GM21619 (cell line): ENCODE data around the gene LGSN.
"Not testable (repeated sequence)": the region's sequence is repeated elsewhere in the genome, so short reads cannot be mapped to it uniquely, and the experiment has no call there.

Experiments used
- ATAC-seq: cut with Tn5 transposase; IDR thresholded peaks from one replicate; pipeline ENCODE4 v1.9.1; 2021; ENCODE audit not compliant: unreplicated experiment

LGSN gene, protein sequence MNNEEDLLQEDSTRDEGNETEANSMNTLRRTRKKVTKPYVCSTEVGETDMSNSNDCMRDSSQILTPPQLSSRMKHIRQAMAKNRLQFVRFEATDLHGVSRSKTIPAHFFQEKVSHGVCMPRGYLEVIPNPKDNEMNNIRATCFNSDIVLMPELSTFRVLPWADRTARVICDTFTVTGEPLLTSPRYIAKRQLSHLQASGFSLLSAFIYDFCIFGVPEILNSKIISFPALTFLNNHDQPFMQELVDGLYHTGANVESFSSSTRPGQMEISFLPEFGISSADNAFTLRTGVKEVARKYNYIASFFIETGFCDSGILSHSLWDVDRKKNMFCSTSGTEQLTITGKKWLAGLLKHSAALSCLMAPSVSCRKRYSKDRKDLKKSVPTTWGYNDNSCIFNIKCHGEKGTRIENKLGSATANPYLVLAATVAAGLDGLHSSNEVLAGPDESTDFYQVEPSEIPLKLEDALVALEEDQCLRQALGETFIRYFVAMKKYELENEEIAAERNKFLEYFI

DNA sequence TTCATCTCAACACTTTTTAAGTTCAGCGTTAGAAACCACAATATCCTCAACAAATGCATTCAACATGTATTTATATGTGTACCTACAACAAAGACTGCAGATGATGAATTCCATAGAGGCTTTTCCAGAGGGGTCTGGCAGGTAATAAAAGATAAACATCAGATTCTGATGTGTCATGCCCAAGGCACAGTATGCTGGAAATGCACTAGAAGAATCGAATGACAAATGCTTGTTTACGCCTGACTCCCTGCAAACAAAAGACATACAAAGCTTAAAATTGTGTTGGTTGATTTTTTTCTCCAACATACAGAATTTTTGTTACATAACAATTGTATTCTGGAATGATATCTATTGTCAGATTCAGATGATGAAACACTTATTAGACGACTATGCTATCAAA lies at the start of gene LGSN:
TSS of gene LGSN (minus strand) at position 45 of the 400 bp plus-strand sequence. CDS start at position 5, 40 bp downstream.
- ATAC-seq = no peak

DNA sequence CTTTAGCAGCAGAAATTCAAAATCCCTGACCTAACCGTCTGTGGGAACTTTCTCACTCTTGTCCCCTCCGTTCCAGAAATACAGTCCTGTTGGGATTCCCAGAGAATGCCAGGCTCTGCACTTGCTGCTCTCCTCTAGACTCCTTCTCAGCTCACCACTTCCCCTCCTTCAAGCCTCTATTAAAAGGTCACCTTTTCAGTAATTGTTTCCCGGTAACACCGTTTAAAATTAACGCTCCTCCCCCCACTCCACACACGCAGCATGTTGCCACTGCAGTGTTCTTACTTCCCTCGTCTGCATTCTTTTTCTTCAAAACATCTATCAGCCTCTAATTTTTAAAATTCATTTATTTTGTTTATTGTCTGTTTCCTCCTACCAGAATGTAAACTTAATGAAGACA lies 48.6 kb upstream of the LGSN start:
- no peak for ATAC-seq

DNA sequence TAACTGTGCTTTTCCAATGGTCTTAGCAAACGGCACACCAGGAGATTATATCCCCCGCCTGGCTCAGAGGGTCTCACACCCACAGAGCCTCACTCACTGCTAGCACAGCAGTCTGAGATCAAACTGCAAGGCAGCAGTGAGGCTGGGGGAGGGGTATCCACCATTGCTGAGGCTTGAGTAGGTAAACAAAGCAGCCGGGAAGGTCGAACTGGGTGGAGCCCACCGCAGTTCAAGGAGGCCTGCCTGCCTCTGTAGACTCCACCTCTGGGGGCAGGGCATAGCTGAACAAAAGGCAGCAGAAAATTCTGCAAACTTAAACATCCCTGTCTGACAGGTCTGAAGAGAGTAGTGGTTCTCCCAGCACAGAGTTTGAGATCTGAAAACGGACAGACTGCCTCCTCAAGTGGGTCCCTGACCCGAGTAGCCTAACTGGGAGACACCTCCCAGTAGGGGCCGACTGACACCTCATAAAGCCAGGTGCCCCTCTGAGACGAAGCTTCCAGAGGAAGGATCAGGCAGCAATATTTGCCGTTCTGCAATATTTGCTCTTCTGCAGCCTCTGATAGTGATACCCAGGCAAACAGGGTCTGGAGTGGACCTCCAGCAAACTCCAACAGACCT lies 42.8 kb upstream of the LGSN start:
- not testable (repeated sequence) for ATAC-seq

DNA sequence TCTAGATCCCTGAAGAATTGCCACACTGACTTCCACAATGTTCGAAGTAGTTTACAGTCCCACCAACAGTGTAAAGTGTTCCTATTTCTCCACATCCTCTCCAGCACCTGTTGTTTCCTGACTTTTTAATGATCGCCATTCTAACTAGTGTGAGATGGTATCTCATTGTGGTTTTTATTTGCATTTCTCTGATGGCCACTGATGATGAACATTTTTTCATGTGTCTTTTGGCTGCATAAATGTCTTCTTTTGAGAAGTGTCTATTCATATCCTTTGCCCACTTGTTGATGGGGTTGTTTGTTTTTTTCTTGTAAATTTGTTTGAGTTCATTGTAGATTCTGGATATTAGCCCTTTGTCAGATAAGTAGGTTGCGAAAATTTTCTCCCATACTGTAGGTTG lies 37.6 kb upstream of the LGSN start:
- not testable (repeated sequence) for ATAC-seq

DNA sequence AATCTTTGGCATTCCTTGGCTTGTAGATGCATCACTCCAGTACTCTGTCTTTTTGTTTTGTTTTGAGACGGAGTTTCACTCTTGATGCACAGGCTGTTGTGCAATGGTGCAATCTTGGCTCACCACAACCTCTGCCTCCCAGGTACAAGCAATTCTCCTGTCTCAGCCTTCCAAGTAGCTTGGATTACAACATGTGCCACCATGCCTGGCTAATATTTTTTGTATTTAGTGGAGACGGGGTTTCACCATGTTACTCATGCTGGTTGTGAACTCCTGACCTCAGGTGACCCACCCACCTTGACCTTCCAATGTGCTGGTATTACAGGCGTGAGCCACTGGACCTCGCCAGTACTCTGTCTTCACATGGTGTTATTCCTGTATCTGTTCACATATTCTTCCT lies 35.8 kb upstream of the LGSN start:
- ATAC-seq = no peak

DNA sequence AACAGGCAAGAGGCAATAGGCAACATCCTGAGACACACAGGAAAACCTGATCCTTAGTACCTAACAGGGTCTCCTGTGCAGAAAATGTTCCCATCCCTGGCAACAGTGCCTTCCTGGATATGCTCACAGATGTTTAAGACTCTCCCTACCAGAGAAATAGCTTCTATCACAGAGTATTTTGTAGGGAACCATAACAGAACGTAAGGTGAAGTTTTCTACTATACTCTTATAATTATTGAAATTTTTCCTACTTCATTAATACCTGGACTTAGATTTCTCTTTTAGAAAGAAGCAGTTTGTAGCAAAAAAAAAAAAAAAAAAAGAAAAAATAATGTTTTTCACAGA lies 33.5 kb upstream of the LGSN start:
- no peak for ATAC-seq

DNA sequence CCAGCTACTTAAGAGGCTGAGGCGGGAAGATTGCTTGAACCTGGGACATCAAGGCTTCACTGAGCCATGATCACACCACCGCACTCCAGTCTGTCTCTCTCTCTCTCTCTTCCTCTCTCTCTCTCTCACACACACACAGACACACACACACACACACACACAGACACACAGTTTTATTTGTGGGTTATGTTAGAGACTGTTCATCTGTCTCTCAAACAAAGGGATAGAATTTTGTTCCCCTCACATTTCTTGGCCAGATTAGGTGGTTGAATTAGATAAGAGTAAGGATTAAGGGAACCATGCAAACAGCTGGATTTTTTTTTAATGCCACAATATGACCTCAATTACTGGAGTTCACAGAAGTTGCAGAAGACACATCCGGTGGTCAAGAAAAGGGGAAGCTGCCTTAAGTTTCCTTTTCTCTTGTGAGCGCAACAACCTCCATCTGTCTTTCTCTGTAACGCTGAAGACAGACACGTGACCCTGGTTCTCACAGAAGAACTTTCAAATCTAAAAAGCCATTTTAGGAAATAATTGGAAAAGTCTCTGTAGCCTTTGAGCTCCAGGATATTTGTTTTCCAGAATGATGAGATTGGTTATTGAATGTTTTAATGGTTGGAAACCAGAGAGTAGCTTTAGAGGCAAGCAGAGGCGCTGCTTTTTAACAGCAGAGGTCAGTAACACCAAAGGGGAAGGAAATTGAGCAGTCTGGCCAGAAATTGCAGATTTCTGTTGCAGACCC lies 32.9 kb upstream of the LGSN start:
- peak; percentile 91 for ATAC-seq

DNA sequence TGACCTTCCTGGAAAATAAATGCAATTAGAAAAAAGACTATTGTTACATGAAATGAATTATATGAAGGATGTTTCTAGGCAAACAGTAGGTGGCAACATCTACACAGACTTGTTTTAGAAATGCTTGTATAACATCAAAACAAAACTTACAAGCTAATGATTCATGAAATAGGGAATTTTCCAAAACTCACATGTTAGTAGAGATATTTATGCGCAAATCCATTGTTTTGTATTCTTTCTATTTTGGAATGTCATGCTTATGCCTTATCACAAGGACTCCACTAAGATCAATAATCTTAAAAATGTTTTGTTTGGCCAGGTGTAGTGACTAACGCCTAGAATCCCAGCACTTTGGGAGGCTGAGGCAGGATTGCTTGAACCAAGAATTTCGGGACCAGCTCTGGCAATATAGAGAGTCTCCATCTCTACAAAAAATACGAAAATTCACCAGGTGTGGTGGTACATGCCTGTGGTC lies 32.3 kb upstream of the LGSN start:
- ATAC-seq = peak; percentile 35

DNA sequence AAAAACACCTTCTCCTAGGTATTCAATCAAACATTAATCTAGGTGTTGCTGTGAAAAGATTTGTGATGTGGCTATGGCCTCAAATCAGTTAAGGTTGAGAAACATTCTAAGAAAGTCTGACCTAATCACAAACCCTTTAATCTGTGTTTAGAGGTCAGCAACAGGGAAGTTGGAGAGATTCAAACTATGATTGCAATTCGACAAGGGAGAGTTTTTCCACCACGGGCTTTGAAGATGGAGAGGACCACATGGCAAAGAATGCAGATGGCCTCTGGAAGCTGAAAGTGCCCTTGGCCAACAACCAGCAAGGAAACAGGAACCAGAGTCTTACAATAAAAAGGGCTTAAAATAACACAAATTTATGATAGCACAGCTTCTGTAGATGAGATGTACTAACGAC lies 29.6 kb upstream of the LGSN start:
- no peak for ATAC-seq

DNA sequence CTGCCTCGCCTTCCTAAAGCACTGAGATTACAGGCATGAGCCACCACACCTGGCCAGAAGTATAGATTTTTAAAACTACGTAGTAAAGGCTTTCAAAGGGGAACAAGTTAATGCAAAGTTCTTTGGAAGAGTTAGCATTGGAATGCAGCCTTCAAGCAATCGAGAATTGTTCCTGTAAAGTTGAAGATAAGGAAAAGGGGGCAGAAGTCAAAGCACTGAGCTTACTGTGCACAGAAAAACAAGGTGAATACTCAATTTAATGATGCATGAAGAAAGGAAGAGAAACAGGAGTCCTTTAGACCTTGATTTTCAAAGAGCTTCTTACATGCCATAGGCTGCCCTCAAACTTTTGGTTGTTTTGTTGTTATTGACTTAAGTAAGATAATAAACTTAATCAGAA lies 29.1 kb upstream of the LGSN start:
- no peak for ATAC-seq

DNA sequence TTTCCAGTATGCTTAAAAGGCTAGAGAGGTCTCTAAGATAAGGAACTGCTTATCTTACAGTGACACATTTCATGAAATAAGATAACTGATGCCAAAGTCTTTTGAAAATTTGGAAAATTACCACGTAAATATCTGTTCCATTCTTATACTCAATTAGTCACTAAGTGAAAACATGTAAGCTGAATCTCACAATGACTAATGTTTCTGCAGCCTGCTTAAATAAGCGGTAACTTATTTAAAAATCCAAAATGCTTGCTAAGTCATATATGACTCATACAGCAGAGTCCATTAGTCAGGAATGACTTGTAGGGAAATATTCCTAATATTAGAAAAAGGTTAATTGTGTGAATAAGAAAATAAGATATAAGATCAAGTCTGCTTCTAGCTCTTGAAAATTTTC lies 27.8 kb upstream of the LGSN start:
- ATAC-seq = no peak

DNA sequence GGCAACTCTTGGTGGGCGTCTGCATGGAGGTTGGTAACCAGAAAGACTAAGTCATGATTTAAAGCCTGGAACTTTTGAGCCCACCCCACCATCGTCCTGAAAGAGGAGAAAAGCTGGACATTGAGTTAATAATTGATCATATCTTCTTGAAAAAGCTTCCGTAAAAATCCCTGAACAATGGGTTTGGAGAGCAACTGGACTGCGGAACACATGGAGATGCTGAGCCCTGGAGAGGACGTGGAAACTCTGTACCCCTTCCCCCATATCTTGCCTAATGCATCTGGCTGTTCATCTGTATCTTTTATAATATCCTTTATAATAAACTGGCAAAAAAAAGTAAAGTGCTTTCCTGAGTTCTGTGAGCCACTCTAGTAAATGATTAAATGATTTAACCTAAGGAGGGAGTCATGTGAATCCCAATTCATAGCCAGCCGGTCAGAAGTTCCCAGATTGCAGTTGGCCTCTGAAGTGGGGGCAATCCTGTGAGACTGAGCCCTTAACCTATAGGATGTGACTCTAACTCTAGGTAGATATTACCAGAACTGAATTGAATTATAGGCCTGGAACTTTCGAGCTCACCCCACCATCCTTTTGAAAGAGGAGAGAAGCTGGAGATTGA lies 26.5 kb upstream of the LGSN start:
- no peak for ATAC-seq

DNA sequence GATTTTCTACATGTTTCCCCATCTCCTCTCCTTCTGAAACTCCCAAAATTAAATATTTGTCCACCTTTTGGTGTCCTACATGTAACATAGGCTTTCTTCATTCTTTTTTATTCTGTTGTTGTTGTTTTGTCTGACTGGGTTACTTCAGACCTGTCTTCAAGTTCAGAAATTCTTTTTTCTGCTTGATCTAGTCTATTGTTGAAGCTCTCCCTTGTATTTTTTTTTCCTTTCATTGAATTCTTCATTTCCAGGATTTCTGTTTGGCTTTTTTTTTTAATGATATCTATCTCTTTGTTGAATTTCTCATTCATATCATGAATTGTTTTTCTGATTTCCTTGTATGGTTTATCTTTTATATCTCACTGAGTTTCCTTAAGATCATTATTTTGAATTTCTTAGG lies 20.6 kb upstream of the LGSN start:
- ATAC-seq = no peak

DNA sequence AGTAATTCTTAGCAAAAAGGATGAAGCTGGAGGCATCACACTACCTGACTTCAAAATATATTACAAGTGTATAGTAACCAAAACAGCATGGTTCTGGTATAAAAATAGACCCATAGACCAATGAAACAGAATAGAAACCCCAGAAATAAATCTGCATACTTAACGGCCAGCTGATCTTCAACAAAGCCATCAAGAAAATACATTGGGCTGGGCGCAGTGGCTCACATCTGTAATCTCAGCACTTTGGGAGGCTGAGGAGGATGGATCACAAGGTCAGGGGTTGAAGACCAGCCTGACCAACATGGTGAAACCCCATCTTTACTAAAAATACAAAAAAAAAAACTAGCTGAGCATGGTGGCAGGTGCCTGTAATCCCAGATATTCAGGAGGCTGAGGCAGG lies 14.9 kb upstream of the LGSN start:
- ATAC-seq = not testable (repeated sequence)

DNA sequence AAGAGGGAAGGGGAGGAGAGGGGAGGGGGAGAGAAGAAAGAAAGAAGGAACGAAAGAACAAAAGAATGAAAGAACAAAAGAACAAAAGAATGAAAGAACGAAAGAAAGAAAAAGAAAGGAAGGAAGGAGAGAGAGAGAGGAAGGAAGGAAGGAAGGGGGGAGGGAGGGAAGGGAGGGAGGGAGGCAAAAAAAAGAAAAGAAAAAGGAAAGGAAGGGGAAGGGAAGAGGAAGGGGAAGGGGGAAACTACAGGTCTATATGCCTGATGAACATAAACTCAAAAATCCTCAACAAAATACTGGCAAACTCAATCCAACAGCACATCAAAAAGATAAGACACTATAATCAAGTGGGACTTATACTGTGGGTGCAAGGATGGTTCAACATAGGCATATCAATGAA lies 13.7 kb upstream of the LGSN start:
- no peak for ATAC-seq

DNA sequence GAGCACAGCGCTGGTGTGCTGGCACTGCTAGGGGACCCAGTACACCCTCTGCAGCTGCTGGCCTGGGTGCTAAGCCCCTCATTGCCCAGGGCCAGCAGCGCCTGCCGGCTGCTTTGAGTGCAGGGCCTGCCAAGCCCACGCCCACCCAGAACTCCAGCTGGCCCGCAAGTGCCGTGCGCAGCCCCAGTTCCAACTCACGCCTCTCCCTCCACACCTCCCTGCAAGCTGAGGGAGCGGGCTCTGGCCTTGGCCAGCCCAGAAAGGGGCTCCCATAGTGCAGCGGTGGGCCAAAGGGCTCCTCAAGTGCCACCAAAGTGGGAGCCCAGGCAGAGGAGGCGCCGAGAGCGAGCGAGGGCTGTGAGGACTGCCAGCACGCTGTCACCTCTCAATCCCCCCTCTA lies 6.8 kb upstream of the LGSN start:
- ATAC-seq = not testable (repeated sequence)

DNA sequence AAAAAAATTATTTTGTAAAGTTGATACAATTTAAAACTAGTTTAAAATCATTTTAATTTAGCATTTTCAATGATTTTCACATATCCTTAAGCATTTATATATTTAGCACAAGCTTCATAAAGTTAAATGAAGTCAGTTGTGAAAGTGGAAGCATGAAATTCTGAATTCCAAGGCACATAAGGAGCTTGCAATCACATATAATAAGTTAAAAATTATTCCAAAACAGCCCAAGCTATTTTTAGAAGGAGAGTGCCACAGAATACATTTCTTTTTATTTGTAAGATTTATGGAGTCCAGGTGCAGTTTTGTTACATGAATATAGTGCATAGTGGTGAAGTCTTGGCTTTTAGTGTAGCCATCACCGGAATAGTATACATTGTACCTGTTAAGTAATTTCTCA lies 3.2 kb upstream of the LGSN start:
- ATAC-seq = no peak

DNA sequence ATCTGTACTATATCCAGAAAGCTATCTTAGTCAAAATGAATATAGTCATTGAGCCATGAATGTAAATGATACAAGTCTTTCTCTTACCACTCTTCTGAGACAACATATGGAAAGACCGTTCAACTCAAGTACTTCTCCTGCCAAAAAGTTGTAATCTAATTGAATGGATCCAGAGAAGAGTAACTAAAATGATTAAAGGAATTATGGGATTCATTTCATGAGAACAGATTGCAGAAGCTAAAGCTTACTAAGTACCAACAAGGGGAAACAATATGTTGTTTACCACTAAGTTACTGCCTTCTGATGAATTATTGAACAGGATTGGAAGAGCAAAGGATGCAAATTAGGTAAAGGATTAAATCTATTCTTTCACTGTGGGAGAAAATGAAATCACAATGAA lies 2.0 kb upstream of the LGSN start:
- no peak for ATAC-seq

DNA sequence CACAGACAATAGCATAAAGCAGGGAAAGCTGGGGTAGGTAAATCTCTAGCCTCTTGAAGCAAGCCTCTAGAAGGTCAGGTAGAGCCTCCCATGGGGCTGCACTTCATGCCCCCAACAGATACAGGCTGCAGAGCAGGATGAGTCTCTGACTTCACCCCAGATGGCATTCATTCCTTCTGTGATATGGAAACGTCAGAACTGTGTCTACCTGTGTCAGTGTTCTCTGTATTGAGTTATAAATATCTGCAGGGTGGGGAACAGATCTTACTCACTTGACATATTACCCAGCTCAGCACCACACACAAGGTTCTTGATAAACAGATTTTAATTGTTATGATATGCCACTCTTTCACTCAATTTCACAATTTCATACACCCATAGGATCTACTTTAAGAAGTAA lies 2.1 kb downstream of the LGSN start:
- no peak for ATAC-seq

DNA sequence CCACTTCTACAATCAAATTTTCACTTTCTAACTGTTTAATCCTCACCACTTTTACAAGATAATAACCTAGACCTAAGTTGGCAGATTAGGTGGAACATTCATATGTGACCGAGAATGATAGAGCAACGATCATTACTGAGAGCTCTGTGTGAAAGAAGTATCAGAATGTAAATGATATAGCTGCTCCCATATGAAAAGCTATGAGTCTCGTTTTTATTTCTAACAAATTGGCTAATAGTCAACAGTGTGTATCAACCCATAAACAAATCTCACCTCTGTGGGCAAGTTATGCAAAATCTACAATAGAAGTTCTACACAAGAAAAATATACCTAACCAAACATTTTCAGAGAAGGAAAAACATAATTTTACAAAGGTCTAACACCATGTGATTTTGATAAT lies 3.7 kb downstream of the LGSN start:
- no peak for ATAC-seq

DNA sequence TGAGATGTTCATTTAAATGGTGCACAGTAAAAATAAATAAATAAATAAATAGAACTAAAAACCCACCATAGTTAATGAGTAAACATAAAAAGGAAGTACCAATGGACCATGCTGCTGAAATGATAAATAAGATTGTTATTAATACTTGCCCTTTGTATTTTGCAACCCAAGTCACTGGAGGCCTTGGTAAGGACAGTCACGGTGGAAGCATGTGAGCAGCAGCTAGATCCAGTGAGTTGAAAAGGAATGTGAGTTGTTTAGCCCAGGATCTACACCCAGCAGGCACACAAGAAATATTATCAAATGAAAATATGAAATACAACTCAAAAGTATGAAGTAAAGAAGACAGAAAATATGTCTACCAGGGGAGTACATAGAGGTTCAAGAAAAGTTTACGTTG lies 6.7 kb downstream of the LGSN start:
- no peak for ATAC-seq
